ENCODE measurements around the gene VASN. TPM values are rescaled to one million over a fixed set of nuclear protein-coding genes. Genes with fewer than 3 reads are reported as not detected.

The VASN gene
- total and polyA plus RNA-seq, 9 of the 15 experiments (the other 6 are each of a cell fraction or from before 2014, with no cell fraction given): 0.01 to 2.5 (median 0.41) TPM; not detected in 1

DNA sequence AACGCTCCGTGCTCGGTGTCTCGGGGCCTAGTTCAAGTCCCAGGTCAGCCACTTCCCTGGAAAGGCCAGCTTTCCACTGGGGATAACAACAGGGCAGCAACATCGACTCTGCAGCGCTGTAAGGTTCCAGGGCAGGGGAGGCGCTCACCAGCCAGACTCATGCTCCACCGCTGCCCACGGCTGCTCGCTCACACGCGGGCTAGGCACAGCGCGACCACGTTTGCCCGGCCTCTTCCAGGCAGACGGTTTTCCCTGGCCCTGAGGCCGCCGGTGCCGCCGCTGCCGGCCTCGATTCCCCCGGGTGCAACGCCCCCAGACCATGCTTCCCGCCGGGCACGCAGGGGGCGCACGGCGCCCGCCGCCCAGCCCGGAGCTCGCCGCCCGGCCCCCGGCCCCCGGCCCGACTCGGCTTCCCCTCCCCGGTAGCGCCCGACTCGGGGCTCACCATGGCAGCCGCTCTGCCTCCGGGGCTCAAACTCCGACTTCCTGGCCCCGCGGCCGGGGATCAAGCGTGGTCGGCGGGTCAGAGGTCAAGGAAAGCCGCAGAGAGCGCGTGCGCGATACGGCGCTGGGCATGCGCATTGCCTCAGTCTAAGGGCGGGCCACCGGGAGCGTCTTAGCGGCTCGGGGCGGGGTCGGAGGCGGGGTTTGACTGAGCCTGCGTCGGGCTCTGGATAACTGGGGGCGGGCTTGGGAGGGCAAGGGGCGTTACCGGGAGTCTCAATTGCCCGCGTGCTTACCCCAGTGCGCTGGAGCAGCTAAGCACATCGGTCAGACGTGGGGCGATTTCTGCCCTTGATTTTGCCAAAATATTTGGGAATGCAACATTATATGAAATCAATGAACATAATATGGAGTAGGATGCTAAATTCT is 20.6 kb upstream of the VASN start, which contains the start of gene PAM16 (continued):
- TF ChIP-seq TEAD2 (tag; IDR thresholded peaks at IDR 0.05) (no peak), EZH2 (IDR thresholded peaks at IDR 0.05; ENCODE audit: borderline replicate concordance, low read depth, low read length) (no peak), ZNF75A (CRISPR knock-in tag; IDR thresholded peaks at IDR 0.05) (no peak), HDAC2 (IDR thresholded peaks at IDR 0.05) (0 out of 2 replicates have a peak, but pooled peaks have one; percentile 40), L3MBTL2 (IDR thresholded peaks at IDR 0.05) (peak; percentile 85), ZNF140 (CRISPR knock-in tag; IDR thresholded peaks at IDR 0.05) (no peak), SNRNP70 (optimal IDR thresholded peaks at IDR 0.05; ENCODE audit: low read depth, low read length) (no peak), MIER1 (IDR thresholded peaks at IDR 0.05; ENCODE audit: low read depth) (no peak), RFX1 (IDR thresholded peaks at IDR 0.05) (no peak), POLR2AphosphoS5 (IDR thresholded peaks at IDR 0.05; ENCODE audit: control insufficient read depth, insufficient read depth, low read depth, low read length) (peak; percentile 78), ZNF24 (IDR thresholded peaks at IDR 0.05) (no peak), SAP30 (IDR thresholded peaks at IDR 0.05; ENCODE audit: borderline replicate concordance, insufficient read depth, low read depth, low read length, poor library complexity, severe bottlenecking) (peak; percentile 76), NR2F6 (CRISPR knock-in tag; IDR thresholded peaks at IDR 0.05) (0 out of 2 replicates have a peak, but pooled peaks have one; percentile 51), ARHGAP35 (IDR thresholded peaks at IDR 0.05; ENCODE audit: partially characterized antibody) (no peak), JUNB (CRISPR knock-in tag; conservative IDR thresholded peaks at IDR 0.05) (no peak), TBP (optimal IDR thresholded peaks at IDR 0.05; ENCODE audit: low read depth, low read length) (peak; percentile 76), GTF2F1 (IDR thresholded peaks at IDR 0.05; ENCODE audit: low read depth, low read length) (no peak), CBX1 (IDR thresholded peaks at IDR 0.05; ENCODE audit: low read depth) (peak; percentile 4; the same call in 1 of the 2 replicates), TEAD4 (IDR thresholded peaks at IDR 0.05; ENCODE audit: low read length) (no peak), TEAD4 (CRISPR knock-in tag; IDR thresholded peaks at IDR 0.05; ENCODE audit: borderline replicate concordance) (no peak)
- TF ChIP-seq, protein P1, sequence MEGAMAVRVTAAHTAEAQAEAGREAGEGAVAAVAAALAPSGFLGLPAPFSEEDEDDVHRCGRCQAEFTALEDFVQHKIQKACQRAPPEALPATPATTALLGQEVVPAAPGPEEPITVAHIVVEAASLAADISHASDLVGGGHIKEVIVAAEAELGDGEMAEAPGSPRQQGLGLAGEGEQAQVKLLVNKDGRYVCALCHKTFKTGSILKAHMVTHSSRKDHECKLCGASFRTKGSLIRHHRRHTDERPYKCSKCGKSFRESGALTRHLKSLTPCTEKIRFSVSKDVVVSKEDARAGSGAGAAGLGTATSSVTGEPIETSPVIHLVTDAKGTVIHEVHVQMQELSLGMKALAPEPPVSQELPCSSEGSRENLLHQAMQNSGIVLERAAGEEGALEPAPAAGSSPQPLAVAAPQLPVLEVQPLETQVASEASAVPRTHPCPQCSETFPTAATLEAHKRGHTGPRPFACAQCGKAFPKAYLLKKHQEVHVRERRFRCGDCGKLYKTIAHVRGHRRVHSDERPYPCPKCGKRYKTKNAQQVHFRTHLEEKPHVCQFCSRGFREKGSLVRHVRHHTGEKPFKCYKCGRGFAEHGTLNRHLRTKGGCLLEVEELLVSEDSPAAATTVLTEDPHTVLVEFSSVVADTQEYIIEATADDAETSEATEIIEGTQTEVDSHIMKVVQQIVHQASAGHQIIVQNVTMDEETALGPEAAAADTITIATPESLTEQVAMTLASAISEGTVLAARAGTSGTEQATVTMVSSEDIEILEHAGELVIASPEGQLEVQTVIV (CRISPR knock-in tag; IDR thresholded peaks at IDR 0.05; ENCODE audit: borderline replicate concordance): no peak; the same call in 1 of the 2 replicates
- TF ChIP-seq, protein P2, sequence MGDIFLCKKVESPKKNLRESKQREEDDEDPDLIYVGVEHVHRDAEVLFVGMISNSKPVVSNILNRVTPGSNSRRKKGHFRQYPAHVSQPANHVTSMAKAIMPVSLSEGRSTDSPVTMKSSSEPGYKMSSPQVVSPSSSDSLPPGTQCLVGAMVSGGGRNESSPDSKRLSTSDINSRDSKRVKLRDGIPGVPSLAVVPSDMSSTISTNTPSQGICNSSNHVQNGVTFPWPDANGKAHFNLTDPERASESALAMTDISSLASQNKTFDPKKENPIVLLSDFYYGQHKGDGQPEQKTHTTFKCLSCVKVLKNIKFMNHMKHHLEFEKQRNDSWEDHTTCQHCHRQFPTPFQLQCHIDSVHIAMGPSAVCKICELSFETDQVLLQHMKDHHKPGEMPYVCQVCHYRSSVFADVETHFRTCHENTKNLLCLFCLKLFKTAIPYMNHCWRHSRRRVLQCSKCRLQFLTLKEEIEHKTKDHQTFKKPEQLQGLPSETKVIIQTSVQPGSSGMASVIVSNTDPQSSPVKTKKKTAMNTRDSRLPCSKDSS (IDR thresholded peaks at IDR 0.05; ENCODE audit: low read depth, partially characterized antibody): no peak
- TF ChIP-seq, protein P3, sequence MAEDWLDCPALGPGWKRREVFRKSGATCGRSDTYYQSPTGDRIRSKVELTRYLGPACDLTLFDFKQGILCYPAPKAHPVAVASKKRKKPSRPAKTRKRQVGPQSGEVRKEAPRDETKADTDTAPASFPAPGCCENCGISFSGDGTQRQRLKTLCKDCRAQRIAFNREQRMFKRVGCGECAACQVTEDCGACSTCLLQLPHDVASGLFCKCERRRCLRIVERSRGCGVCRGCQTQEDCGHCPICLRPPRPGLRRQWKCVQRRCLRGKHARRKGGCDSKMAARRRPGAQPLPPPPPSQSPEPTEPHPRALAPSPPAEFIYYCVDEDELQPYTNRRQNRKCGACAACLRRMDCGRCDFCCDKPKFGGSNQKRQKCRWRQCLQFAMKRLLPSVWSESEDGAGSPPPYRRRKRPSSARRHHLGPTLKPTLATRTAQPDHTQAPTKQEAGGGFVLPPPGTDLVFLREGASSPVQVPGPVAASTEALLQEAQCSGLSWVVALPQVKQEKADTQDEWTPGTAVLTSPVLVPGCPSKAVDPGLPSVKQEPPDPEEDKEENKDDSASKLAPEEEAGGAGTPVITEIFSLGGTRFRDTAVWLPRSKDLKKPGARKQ (CRISPR knock-in tag; IDR thresholded peaks at IDR 0.05): no peak

Data from K562 (cell line).